HG03565 (cell line): Measurements from ENCODE around the gene POLR2M.

ENCODE experiments used
- ATAC-seq: cut with Tn5 transposase; IDR thresholded peaks from one replicate; pipeline ENCODE4 v1.9.1; 2021; ENCODE audit warnings: mild to moderate bottlenecking, moderate library complexity; ENCODE audit not compliant: unreplicated experiment

POLR2M gene

DNA sequence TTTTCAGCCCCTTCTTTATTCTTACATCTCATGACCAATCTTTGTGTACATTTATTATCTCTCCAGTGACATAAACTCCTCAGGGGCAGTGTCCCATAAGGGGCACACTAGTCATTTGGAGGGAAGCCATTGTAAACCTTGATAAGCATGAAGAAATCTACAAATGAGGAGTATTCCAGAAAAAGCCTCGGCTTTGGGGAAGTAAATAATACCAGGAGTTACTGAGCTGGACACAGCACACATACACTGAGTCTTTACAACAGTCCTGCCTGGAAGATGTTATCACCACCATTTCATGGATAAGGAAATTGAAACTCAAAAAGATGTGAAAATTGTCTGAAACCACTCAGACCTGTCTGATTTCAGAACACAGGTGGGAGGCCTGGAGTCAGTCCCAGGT is 15.4 kb upstream of the POLR2M start:
- no peak for ATAC-seq

DNA sequence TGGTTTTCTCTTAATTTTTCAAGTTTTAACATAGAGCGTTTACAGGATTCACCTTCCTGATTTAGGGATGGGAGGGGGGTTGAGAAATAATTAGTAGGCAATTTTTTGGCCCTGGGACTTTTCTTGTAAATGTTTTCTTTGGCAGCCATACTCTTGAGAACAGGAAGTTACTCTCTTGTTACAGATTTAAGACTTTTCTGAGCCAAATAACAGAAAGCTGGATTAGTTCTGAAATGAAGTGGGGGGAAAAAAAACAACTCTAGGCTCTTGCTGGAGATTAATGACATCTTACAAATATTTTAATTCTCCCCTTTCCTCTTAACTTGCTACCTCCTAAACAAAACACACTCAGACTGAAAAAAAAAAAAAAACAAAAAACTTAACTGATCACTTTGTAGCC is 13.8 kb upstream of the POLR2M start:
- no peak for ATAC-seq

DNA sequence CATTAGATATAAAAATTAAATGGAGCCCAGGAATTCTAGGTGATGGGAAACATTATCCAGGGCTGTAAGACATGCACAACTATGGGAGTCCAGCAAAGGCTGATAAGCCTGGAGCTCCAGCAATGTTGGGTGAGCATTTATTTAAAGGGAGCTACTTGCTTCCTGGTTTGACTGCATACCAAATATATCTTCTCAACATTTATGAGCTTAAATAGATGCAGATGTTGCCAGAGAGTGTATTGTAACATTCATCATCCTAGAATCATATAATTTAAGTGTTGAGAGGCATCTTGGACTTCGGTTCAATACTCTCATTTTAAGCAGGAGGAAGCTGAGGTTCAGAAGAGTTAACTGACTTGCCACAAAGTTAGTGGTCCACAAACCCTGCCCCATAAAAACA is 12.2 kb upstream of the POLR2M start:
- no peak for ATAC-seq

DNA sequence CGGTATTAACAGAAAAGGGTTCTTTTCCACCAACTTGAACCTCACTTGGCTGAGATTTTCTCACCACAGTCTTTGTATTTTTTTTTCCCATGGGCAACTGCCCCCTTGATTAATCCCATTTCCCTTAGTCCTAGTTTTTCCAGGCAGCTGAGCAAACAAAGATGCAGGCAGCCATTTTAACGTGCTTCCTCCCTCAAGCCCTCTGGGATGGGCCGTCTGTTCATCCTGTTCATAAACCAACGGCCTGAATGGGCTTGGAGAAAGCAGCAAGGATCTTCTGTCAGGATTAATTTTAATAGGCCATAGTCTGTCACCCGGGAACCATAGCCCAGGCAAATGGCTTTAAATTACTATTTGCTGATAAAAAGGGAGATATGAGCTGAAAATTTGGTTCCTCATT is 10.4 kb upstream of the POLR2M start:
- no peak for ATAC-seq

DNA sequence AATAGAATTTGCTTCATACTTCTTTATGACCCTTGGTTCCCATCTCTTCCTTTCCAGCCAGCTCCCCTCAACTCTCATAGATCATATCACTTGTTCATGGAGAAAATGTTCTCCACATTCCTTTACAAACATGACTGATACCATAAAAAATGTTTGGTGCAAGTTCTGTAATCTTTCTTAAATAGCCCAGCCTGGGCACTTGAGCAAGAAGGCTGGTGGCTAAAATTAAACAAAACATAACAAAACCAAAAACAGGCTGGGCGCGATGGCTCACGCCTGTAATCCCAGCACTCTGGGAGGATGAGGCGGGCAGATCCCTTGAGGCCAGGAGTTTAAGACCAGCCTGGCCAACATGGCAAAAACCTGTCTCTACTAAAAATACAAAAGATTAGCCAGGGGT is 8.9 kb upstream of the POLR2M start:
- no peak for ATAC-seq

DNA sequence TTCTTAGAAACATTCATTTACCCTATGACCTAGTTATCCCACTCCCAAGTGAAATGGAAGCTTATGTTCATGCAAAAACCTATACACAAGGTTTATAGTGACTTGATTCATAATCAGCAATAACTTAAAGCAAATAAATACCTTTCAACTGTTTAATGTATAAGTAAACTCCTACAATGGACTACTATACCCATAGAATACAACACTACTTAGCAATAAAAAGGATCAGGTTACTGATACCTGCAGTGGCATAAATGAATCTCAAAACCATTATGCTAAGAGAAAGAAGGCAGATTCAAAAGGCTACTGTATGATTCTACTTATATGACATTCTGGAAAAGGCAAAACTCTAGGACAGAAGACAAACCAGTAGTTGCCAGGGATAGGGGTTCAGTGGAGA is 8.3 kb upstream of the POLR2M start:
- ATAC-seq = no peak

DNA sequence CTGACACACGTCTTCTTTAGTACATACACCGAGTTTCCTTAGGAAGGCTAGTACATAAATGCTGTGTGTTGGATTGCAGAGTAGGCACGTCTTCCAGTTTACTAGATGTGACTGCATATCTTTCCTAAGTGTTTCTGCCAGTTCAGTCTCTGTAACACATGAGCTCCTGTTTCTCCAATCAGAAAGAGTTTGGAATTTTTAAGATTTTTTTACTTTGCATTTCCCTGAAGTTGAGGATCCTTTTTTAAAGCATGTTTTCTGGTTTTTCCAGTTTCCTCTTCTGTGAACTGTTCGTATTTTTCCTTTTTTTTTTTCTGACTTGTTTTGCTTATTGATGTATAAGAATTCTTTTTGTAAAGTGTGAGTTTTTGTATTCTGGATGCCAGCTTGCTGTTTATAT is 7.5 kb upstream of the POLR2M start:
- ATAC-seq = no peak

DNA sequence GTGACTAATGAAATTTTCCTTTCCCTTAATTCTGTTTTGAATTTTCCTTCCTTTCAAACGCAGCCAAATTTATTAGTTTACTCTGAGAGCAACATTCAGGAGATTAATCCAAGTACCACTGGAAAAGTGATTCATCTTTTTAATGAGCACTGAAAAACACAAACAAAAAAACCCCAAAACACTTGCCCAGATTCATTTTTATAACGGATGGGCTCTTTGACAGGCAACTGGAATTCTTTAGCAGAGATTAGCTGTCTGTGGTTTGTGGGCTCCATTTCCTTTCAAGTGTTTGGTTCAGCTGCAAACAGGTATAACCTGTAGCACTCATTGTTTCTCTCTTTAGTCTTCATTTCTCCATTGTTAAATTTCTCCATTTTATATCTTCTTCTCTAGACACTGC is 3.1 kb upstream of the POLR2M start:
- no peak for ATAC-seq

DNA sequence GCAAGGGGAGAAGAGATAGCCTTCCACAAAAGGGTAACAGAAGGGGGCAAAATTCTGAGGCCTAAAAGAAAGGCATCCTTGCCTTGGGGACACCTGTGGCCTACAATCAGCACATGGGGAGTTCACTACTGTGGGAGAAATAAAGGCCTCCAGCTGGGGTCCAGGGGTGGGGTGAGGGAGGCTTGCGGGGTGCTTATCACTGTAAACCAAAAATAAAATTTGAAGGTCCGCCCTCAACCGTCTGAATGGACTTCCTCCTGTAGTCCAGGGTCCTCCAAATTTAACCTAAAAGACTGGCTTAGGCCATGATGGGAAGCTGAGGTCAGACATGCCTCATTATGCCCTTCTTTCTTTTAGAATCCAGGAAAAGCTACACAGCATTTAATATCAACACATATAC is 2.1 kb upstream of the POLR2M start:
- no peak for ATAC-seq

DNA sequence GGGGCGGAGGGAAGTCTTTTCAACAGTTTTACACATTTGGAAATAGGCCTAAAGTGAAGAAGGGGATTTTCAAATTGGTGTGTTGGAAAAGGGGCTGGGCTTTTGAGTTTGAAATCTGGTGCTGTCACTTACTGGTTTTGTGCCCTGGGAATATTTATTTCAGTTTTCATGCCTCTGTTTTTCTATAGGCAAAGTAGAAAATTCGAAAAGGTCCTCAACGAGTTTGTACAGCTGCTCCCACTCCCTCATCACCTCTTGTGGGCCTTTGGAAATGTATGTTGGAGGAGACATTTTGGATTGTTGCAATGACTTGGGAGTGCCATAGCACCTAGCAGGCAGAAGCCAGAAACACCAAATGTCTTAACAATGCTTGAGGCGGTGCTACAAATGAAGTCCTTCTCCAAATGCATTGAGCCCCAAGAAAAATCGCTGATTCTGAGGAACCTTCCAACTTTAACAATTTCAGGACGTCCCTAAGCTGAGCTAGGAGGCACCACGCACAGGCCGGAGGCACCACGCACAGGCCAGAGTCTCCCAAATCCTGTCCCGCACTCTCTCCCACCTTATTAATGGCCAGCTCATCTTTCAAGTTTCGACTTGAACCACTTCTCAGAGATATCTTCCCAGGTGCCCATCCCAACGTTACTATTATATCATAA is 639 bp upstream of the POLR2M start:
- no peak for ATAC-seq

DNA sequence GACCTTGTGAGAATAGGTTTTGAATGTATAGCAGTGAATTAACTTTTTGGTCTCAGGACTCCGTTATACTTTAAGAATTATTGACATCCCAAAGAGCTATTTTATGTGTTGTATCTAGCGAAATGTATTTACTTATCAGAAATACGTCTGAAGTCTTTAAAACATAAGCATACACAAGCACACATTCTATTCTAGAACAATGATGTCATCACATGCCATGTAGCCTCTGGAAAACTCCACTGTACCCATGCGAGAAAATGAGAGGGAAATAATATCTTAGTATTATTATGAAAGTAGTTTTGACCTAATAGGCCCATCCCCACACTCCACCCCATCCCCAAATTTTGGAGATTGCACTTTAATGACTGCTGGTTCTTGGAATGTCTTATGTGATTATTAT is 1.5 kb downstream of the POLR2M start:
- no peak for ATAC-seq

DNA sequence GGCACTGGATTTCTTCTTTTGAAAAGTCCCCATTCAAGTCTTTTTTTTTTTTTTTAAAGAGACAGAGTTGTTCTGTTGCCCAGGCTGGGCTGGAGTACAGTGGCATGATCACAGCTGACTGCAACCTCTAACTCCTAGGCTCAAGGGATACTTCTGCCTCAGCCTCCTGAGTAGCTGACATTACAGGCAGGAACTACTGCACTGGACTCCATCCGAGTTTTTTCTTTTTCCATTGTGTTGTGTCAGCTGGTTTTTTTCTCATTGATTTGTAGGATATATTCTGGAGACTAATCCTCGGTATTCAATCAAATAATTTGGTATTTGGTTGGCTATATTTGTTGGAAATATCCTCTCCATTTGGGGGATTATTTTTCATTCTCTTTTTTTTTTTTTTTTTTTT is 11.8 kb downstream of the POLR2M start:
- no peak for ATAC-seq

DNA sequence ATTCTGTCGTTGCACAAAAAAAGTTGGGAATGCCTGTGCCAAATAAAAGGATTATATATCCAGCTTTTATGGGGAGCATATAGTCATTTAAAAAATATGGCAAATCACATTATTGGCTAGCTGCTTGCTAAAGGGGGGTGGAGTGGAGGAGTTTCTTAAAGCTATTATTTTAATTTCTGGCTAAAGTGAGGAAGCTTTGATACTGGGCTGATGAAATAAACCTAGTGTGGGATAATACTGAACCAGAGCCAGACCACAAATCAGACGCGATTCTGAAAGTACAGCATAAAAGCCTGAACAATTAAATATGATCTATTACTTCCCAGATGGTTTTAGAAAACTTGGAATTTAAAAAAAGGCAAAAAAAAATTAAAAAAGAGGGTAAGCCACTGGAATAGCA is 14.4 kb downstream of the POLR2M start:
- ATAC-seq = no peak

DNA sequence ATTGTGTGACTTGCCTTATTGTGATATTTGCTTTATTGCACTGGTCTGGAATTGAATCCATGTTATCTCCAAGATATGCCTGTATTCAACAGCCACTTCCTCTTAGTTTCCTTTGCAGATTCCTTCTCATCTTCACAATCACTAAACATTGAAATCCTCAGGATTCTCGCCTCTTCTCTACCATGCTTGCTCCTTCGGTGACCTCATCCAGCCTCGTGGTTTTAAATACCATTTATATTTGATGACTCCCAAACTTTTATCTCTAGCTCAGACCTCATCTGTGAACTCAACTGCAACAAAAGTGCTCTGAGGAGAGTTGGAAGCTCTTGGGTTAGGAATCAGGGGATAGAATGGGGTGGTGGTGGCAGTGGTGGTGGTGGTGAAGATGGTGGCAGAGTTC is 19.9 kb downstream of the POLR2M start:
- no peak for ATAC-seq

DNA sequence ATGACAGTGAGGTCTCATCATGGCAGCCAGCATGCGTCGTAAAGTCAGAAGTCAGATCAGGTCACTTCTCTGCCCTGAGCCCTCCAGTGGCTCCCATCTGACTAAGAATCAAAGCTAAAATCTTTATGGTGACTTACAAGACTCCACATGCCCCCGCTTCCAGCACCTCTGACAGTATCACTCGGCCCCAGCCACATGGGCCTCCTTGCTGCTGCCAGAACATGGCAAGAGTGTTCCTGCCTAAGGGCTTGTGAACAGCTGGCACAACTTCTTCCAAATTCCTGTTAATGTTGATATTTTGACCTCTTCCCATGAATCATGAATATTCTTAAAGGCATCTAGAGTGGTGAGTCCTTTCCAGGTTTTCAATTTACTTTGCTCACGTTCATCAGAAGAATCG is 20.5 kb downstream of the POLR2M start:
- no peak for ATAC-seq

DNA sequence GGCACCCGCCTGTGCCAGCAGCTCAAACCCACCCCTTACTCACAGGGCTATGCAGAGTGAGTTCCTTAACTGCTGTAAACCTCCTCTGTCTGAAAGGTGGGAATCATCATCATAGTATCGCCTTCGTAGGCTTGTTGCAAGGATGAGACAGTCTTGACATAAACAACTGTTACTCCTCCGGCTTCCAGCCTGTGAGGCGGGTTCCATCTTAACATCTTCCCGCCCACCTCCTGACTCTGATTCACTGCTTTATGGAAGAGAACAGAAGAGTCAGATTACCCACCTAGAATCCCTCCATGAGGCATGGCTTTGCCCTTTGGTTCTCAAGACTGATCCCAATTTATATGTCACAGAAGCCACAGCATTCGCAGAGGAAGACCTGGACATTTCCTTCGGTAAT is 21.9 kb downstream of the POLR2M start:
- ATAC-seq = no peak

DNA sequence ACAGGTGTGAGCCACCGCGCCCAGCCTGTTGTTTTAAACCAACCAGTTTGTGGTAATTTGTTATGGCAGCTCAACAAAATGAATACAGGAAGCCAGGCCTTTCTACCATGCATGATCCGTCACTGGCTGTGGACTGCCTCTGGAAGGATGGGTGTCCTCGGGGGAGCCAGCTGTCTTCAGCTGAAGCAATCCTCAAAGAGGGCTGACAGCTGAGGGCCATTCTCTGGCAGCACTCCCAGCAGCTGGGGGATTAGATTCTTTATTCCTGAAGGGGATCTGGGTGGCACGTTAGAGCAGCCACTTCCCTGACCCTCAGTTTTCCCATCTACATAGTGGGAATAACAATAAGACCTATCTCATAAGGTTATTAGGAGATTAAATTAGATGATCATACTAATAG is 24.4 kb downstream of the POLR2M start:
- ATAC-seq = no peak

DNA sequence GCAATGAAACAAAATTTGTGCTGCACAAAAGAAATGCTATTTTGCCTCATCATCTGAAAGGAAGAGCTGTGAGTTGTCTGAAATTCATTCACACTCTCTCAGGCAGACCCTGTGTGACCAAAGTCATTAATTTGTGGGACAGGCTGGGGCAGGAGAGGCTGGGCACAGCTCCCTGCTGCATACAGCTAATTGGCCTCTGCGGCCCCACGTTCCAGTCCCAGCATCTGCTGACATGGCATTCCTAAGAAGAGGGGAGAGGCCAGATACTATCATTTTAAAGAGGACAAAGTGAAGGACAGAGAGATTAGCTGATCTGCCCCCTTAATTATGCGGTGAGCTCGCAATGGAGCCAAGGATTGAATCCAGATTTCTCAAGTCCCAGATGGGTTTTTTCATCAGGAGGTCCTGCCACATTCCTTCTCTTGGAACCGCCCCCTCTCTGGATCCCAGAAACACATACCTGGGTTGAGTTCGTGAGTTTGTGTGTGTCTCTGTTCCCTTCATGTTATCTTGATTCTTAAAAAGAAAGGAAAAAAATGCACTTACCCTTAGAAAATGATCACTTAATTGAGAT is 25.1 kb downstream of the POLR2M start:
- no peak for ATAC-seq

DNA sequence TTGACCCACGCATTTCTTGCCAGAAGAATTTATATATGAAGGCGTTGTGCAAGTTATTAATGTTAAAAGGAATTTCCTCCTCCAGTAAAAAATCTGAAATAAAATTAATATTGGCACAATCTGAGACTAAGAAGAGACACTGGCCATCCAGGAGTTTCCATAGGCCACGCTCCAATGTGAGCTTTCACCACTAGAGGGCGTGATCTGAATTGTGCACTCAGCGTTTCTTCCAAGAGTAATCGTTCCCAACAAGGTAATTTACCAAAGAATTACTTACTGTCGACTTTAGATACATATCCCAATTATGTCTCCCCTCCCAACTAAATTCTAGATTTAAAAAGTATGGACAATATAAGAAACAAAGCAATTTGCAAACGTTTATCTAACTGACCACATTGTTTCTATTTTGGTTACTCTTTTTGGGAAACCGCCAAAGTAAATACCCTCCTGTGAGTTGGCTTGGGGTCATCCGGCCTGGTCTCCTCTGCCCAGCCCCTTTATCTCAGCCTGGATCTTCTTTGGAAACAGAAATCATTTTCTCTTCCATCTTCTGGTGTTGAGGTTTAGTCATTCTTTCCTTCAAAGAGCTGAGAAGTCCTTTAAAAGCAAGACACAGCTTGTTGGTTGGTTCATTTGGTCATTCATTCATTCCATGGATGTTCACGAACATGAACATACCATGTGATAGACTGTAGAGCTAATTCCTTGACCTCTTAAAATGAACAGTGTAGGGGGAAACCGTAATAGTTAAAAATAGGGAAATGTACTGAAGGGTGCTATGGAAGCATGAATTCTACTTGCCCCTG is 26.2 kb downstream of the POLR2M start:
- ATAC-seq = no peak

DNA sequence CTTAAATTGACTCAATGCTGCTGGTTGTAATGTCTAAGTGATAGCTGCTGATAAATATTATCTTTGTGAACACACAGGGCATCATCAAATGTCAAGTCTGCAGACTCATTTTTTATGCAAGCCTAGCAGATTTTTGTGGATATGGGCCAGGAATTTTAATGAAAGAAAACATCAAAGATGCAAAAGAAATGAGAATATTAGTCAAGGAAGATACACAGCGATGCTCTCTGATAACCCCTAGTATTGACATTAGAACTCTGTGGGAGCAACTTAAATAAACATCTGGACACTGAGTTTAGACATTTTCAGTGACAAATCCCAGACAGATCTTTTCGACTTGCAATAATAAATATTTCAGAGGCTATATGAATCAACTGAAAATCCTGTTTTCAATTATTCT is 28.3 kb downstream of the POLR2M start:
- ATAC-seq = no peak

DNA sequence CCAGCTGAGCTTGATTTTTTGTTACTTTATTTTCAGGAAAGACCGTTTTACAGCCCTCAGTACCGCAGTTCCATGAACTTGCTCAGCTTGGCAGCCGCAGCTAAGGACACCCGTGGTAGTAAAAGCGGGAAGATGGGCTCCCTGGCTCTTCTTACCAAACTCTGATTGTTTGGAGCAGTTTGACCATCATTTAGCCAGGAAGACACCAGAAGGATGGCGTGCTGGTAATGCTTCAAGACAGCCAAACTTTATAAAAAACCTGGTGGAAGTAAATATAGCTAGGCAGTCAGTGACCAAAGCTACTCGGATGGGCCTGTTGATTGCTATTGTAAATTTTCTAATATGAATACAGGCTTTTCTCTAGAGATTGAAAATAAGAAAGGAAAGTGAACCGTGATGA is 28.9 kb downstream of the POLR2M start:
- ATAC-seq = no peak

DNA sequence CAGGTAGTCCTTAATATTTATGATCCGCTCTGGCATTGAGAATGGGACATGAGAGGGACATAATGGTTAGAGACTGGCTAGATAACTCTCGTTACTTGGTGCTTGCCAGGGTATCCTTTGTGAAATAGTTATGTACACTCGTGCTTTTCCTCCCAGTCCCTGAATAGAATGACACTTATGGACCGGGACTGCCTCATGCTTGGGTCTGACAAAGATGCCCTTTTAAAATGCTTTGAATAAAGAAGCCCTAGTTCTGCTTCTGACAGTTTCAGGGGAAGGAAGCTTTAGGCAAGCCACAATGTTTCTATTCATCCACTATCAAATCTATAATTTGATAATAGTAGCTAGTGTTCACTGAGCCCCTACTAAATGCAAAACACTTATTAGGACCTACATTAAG is 29.4 kb downstream of the POLR2M start:
- ATAC-seq = no peak
